Hepatocyte (in vitro differentiated cells): ENCODE data around the gene COMMD4. TPM values are rescaled to one million over a fixed set of nuclear protein-coding genes. Genes with fewer than 3 reads are reported as not detected.
"Not testable (repeated sequence)": the region's sequence is repeated elsewhere in the genome, so short reads cannot be mapped to it uniquely, and the experiment has no call there.

ENCODE experiments used
- DNase-seq: peaks from one replicate; pipeline ENCODE4 v3.0.0-alpha.2; 2016; ENCODE audit warnings: low spot score
- H2AFZ ChIP-seq: fragments of 200-600 bp; sonication (generic); 2 replicates; pipeline ENCODE4 v1.6.0; 2016; ENCODE audit warnings: antibody characterized with exemption, mild to moderate bottlenecking
- H3K27ac ChIP-seq: fragments of 200-600 bp; sonication (generic); 2 replicates; pipeline ENCODE4 v1.5.1; 2016; ENCODE audit warnings: mild to moderate bottlenecking
- H3K27me3 ChIP-seq: fragments of 200-600 bp; sonication (generic); 2 replicates; pipeline ENCODE4 v1.6.1; 2016
- H3K36me3 ChIP-seq: fragments of 200-600 bp; sonication (generic); replicated peaks from 2 replicates; pipeline ENCODE4 v1.5.1; 2016; ENCODE audit warnings: low read depth; ENCODE audit not compliant: insufficient read depth
- H3K4me1 ChIP-seq: fragments of 200-600 bp; sonication (generic); 2 replicates; pipeline ENCODE4 v1.5.1; 2016; ENCODE audit warnings: mild to moderate bottlenecking, moderate library complexity; ENCODE audit not compliant: insufficient read depth
- H3K4me2 ChIP-seq: fragments of 200-600 bp; sonication (generic); 2 replicates; pipeline ENCODE4 v1.6.0; 2016
- H3K4me3 ChIP-seq: fragments of 200-600 bp; sonication (generic); 2 replicates; pipeline ENCODE4 v1.5.1; 2016; ENCODE audit warnings: mild to moderate bottlenecking
- H3K79me2 ChIP-seq: fragments of 200-600 bp; sonication (generic); 2 replicates; pipeline ENCODE4 v1.6.0; 2017; ENCODE audit warnings: mild to moderate bottlenecking
- H3K9me2 ChIP-seq: fragments of 200-600 bp; sonication (generic); replicated peaks from 2 replicates; pipeline ENCODE4 v1.6.0; 2017; ENCODE audit warnings: mild to moderate bottlenecking; ENCODE audit not compliant: insufficient read depth
- H3K9me3 ChIP-seq: fragments of 200-600 bp; sonication (generic); 2 replicates; pipeline ENCODE4 v1.5.1; 2016; ENCODE audit warnings: low read depth, mild to moderate bottlenecking
- H4K20me1 ChIP-seq: fragments of 200-600 bp; sonication (generic); 2 replicates; pipeline ENCODE4 v1.6.0; 2016; ENCODE audit warnings: mild to moderate bottlenecking; ENCODE audit not compliant: insufficient read depth, poor library complexity, severe bottlenecking
- EZH2 ChIP-seq: fragments of 200-600 bp; sonication (generic); IDR thresholded peaks from 2 replicates; pipeline ENCODE4 v1.6.1; 2016; ENCODE audit warnings: antibody characterized with exemption, mild to moderate bottlenecking, borderline replicate concordance
- EZH2phosphoT487 ChIP-seq: fragments of 200-600 bp; sonication (generic); IDR thresholded peaks from one replicate; pipeline ENCODE4 v1.6.1; 2018; ENCODE audit warnings: antibody characterized with exemption, mild to moderate bottlenecking, low read depth, moderate library complexity; ENCODE audit not compliant: unreplicated experiment, severe bottlenecking
- WGBS: methylation state at CpG from one replicate; pipeline ENCODE4 v1.1.6; 2016; ENCODE audit warnings: low lambda C conversion rate; ENCODE audit errors: missing lambda C conversion rate; 5-methylcytosine and 5-hydroxymethylcytosine counted together
- polyA plus RNA-seq: library from polyadenylated mRNA; unstranded; fragments of >200 nt; fragmentation: Nextera tagmentation; extraction: Ambion mirVana; gene quantifications from 2 replicates; pipeline ENCODE4 v1.2.1, GENCODE V29; 2016
- total RNA-seq: library from RNA; depleted of rRNA; stranded (reverse); fragments of >200 nt; gene quantifications from 2 replicates; pipeline ENCODE4 v1.2.3, GENCODE V29; 2014
- TF ChIP-seq, protein P1 (sequence below): fragments of 200-600 bp; sonication (generic); IDR thresholded peaks from 2 replicates; pipeline ENCODE4 v1.5.1; 2016; ENCODE audit warnings: antibody characterized with exemption, mild to moderate bottlenecking; ENCODE audit not compliant: poor library complexity

COMMD4 gene
- total and polyA plus RNA-seq, 2 experiments from 2014 or later: 70.3 to 105 TPM

DNA sequence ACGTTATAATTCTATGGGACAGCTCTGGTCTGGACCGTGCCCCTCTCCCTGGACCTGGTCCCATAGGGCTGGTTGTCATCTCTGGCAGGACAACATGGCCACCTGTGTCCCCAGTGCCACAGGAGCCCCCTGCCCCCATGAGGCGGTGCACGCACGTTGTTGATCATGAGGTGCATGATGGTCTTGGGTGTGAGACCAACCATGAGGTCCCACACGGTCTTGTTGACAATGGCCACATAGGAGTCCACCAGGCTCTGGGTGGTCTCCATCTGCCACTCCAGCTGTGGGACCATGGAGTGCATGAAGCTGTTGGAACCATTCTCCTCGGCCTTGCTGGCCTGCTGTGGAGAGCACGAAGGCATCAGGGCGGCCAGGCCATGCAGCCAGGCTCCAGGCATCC lies 33.5 kb upstream of the COMMD4 start:
- DNase-seq: no peak
- Histone ChIP-seq H4K20me1 (no peaks in the 10 kb centered on the region), H2AFZ (no peak overlapping the region), H3K27ac (no peak overlapping the region), H3K4me2 (no peak overlapping the region), H3K79me2 (no peaks in the 10 kb centered on the region), H3K9me3 (no peaks in the 10 kb centered on the region), H3K36me3 (no peaks in the 10 kb centered on the region), H3K27me3 (no peaks in the 10 kb centered on the region), H3K4me3 (no peak overlapping the region), H3K9me2 (no peaks in the 10 kb centered on the region), H3K4me1 (no peaks in the 10 kb centered on the region)
- 92% methylated on average over 9 of the region's 9 CpGs for WGBS
- no peak for TF ChIP-seq EZH2

DNA sequence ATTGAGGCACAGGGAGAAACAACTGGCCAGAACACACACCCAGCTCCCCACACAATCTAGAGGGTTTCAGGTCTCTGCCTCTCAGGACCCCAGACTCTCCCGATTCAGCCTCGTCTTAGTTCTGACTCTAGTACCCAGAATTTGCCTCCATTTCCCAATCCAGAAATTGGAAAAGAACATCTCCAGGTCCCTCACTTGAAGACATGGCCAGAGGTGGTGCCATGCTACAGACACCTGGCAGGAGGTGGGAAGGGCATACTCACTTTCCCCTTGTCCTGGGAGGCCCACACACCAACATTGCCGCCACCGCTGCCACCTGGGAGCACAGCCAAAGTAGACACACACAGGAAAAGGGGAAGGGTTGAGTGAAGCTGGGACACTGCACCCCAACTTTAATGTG lies 33.1 kb upstream of the COMMD4 start:
- not testable (repeated sequence) for H3K4me2 ChIP-seq, DNase-seq, H3K9me2 ChIP-seq, H3K27ac ChIP-seq, H3K4me1 ChIP-seq, H3K36me3 ChIP-seq, H3K27me3 ChIP-seq, H3K79me2 ChIP-seq, H2AFZ ChIP-seq, H3K4me3 ChIP-seq, H3K9me3 ChIP-seq, H4K20me1 ChIP-seq
- 92% methylated on average over 4 of the region's 4 CpGs for WGBS

DNA sequence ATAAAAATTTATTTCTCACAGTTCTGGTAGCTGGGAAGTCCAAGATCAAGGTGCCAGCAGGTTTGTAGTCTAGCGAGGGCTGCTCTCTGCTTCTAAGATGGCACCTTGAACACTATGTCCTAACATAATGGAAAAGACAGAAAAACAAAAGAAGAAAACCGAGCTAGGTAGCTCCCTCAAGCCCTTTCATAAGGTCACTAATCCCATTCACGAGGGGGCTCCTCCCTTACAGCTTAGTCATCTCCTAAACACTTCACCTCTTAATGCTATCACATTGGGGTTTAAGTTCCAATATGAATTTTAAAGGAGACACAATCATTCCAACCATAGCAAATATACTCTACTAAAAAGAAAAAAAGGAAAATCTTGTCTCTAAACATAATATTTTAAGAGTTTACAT lies 29.7 kb upstream of the COMMD4 start:
- no peaks in the 10 kb centered on the region for H3K4me1 ChIP-seq
- no peak for DNase-seq
- TF ChIP-seq EZH2 (no peak), EZH2phosphoT487 (no peak)
- TF ChIP-seq, protein P1, sequence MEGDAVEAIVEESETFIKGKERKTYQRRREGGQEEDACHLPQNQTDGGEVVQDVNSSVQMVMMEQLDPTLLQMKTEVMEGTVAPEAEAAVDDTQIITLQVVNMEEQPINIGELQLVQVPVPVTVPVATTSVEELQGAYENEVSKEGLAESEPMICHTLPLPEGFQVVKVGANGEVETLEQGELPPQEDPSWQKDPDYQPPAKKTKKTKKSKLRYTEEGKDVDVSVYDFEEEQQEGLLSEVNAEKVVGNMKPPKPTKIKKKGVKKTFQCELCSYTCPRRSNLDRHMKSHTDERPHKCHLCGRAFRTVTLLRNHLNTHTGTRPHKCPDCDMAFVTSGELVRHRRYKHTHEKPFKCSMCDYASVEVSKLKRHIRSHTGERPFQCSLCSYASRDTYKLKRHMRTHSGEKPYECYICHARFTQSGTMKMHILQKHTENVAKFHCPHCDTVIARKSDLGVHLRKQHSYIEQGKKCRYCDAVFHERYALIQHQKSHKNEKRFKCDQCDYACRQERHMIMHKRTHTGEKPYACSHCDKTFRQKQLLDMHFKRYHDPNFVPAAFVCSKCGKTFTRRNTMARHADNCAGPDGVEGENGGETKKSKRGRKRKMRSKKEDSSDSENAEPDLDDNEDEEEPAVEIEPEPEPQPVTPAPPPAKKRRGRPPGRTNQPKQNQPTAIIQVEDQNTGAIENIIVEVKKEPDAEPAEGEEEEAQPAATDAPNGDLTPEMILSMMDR: no peak
- no peaks in the 10 kb centered on the region for H3K36me3 ChIP-seq
- H3K9me3 ChIP-seq: no peaks in the 10 kb centered on the region
- no peak overlapping the region for H2AFZ ChIP-seq
- H3K79me2 ChIP-seq: no peaks in the 10 kb centered on the region
- H3K27ac ChIP-seq: no peak overlapping the region
- WGBS: 66% methylated on average over 3 of the region's 3 CpGs
- no peak overlapping the region for H3K4me3 ChIP-seq
- H4K20me1 ChIP-seq: no peaks in the 10 kb centered on the region
- no peaks in the 10 kb centered on the region for H3K9me2 ChIP-seq
- H3K4me2 ChIP-seq: no peak overlapping the region
- H3K27me3 ChIP-seq: no peaks in the 10 kb centered on the region

DNA sequence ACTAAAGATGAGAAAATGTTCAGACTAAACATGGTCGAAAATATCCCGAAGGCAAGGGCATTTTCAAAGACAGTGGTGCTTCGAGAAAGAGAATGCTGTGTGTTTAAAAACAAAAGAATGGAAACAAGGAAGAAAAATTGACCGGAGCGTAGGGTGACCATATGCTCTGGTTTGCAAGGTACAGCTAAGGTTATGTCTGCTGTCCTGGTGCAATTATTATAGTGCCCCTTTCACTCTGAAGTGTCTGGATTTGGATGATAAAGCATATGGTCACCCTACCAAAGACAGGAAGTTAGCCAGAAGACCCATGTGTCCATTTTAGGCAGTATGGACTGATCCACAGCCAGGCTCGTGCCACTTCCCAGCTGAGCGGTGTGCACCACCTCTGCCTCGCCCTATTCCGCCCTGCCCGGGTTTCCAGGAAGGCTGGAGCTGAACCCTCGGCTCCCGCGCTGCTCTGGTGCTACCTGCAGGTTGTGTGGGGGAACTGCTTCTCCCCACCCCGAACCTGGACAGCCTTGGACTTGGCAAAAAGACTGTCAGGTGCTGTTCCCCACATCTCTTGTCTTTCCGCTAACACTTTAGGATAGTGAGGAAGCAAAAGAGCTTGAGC lies 28.0 kb upstream of the COMMD4 start:
- 33% methylated on average over 15 of the region's 15 CpGs for WGBS
- Histone ChIP-seq H4K20me1 (no peaks in the 10 kb centered on the region), H3K4me1 (no peaks in the 10 kb centered on the region), H3K4me3 (no peak overlapping the region), H3K27me3 (no peaks in the 10 kb centered on the region), H3K27ac (no peak overlapping the region), H3K36me3 (no peaks in the 10 kb centered on the region), H3K79me2 (no peaks in the 10 kb centered on the region), H2AFZ (no peak overlapping the region), H3K4me2 (no peak overlapping the region), H3K9me3 (no peaks in the 10 kb centered on the region), H3K9me2 (no peaks in the 10 kb centered on the region)
- DNase-seq: peak; percentile 78
- no peak for TF ChIP-seq EZH2
- TF ChIP-seq, protein P1: peak; percentile 51
- TF ChIP-seq EZH2phosphoT487: no peak
